Skin epidermis (tissue), 12 donors: ENCODE data around the gene VAV2.
"Not testable (repeated sequence)": the region's sequence is repeated elsewhere in the genome, so short reads cannot be mapped to it uniquely, and the experiment has no call there.

Source experiments
- H3K27ac ChIP-seq, 21 experiments: fragments of 200-600 bp; sonication (generic) in 11 of 21; one replicate each; pipeline ENCODE4 v1.5.0; 2020; ENCODE audit warnings: mild to moderate bottlenecking in 3 of 21, inconsistent platforms in 2 of 21, moderate library complexity in 2 of 21
- H3K4me3 ChIP-seq, 7 experiments: fragments of 200-600 bp; sonication (generic) in 2 of 7; one replicate each; pipeline ENCODE4 v1.5.0; 2020; ENCODE audit warnings: inconsistent platforms in 2 of 7, mild to moderate bottlenecking in 2 of 7, moderate library complexity in 1 of 7

Gene VAV2

GRCh38 chr9:133905493-133905892 lies 86.6 kb downstream of the VAV2 start:
- H3K27ac ChIP-seq, result no peak overlapping the region
- H3K4me3 ChIP-seq, result no peak overlapping the region

- H3K4me3 ChIP-seq, result no peak overlapping the region
- no peak overlapping the region for H3K27ac ChIP-seq
These were observed 87.6 kb downstream of the VAV2 start for GRCh38 chr9:133904346-133905090.

- no peak overlapping the region for H3K4me3 ChIP-seq
- H3K27ac ChIP-seq, result no peak overlapping the region
These were observed 90.8 kb downstream of the VAV2 start for GRCh38 chr9:133901184-133901835.

GRCh38 chr9:133897675-133898074 lies 94.4 kb downstream of the VAV2 start:
- Histone ChIP-seq H3K27ac (no peak overlapping the region), H3K4me3 (no peak overlapping the region)

- not testable (repeated sequence) for H3K27ac ChIP-seq, H3K4me3 ChIP-seq
These were observed 96.1 kb downstream of the VAV2 start for GRCh38 chr9:133896007-133896406.

GRCh38 chr9:133895335-133895734 lies 96.8 kb downstream of the VAV2 start:
- H3K4me3 ChIP-seq, result no peak overlapping the region
- no peak overlapping the region for H3K27ac ChIP-seq

- H3K27ac ChIP-seq, result no peak overlapping the region
- H3K4me3 ChIP-seq, result no peak overlapping the region
These were observed 97.5 kb downstream of the VAV2 start for GRCh38 chr9:133894377-133895321.

- Histone ChIP-seq H3K4me3 (no peak overlapping the region), H3K27ac (no peak overlapping the region)
These were observed 98.7 kb downstream of the VAV2 start for GRCh38 chr9:133893191-133893994.

GRCh38 chr9:133892193-133892920 lies 99.8 kb downstream of the VAV2 start:
- no peak overlapping the region for H3K4me3 ChIP-seq
- no peak overlapping the region for H3K27ac ChIP-seq

GRCh38 chr9:133891741-133892140 lies 100.4 kb downstream of the VAV2 start:
- no peak overlapping the region for H3K27ac ChIP-seq
- no peak overlapping the region for H3K4me3 ChIP-seq

- H3K4me3 ChIP-seq, result no peak overlapping the region
- H3K27ac ChIP-seq, result no peak overlapping the region
These were observed 101.5 kb downstream of the VAV2 start for GRCh38 chr9:133890583-133890982.

- Histone ChIP-seq H3K4me3 (no peak overlapping the region), H3K27ac (no peak overlapping the region)
These were observed 102.4 kb downstream of the VAV2 start for GRCh38 chr9:133889584-133890301.

- H3K27ac ChIP-seq, result no peak overlapping the region
- no peak overlapping the region for H3K4me3 ChIP-seq
These were observed 103.2 kb downstream of the VAV2 start for GRCh38 chr9:133888809-133889491.

- no peak overlapping the region for H3K27ac ChIP-seq
- H3K4me3 ChIP-seq, result no peak overlapping the region
These were observed 103.9 kb downstream of the VAV2 start for GRCh38 chr9:133888048-133888808.

- H3K27ac ChIP-seq, result no peak overlapping the region
- no peak overlapping the region for H3K4me3 ChIP-seq
These were observed 104.5 kb downstream of the VAV2 start for GRCh38 chr9:133887540-133888047.

- Histone ChIP-seq H3K4me3 (no peak overlapping the region), H3K27ac (no peak overlapping the region)
These were observed 105.3 kb downstream of the VAV2 start for GRCh38 chr9:133886563-133887501.
